ENCODE measurements around the gene LRRC4C.

LRRC4C gene

GRCh38 chr11:41225856-41226633, 233.4 kb downstream of the LRRC4C start:
- Histone ChIP-seq H3K4me1 (ENCODE audit: control insufficient read depth, insufficient read depth, low read length) (no peaks in the 10 kb centered on the region), H3K27ac (ENCODE audit: low read depth, low read length) (no peak overlapping the region), H3K36me3 (ENCODE audit: control insufficient read depth, insufficient read depth, low read length) (no peaks in the 10 kb centered on the region), H3K4me3 (ENCODE audit: low read length) (no peak overlapping the region), H3K9ac (ENCODE audit: low read length) (no peak overlapping the region), H3K27me3 (ENCODE audit: control insufficient read depth, insufficient read depth, low read length) (no peaks in the 10 kb centered on the region)

- Histone ChIP-seq H3K4me1 (ENCODE audit: control insufficient read depth, insufficient read depth, low read length) (no peaks in the 10 kb centered on the region), H3K27me3 (ENCODE audit: control insufficient read depth, insufficient read depth, low read length) (no peaks in the 10 kb centered on the region), H3K36me3 (ENCODE audit: control insufficient read depth, insufficient read depth, low read length) (no peaks in the 10 kb centered on the region), H3K9ac (ENCODE audit: low read length) (no peak overlapping the region), H3K27ac (ENCODE audit: low read depth, low read length) (no peak overlapping the region), H3K4me3 (ENCODE audit: low read length) (no peak overlapping the region)
Observed at GRCh38 chr11:41222236-41222635, 237.2 kb downstream of the LRRC4C start.

- H3K27me3 ChIP-seq (ENCODE audit: control insufficient read depth, insufficient read depth, low read length), result no peaks in the 10 kb centered on the region
- H3K9ac ChIP-seq (ENCODE audit: low read length), result no peak overlapping the region
- H3K36me3 ChIP-seq (ENCODE audit: control insufficient read depth, insufficient read depth, low read length), result no peaks in the 10 kb centered on the region
- no peaks in the 10 kb centered on the region for H3K4me1 ChIP-seq (ENCODE audit: control insufficient read depth, insufficient read depth, low read length)
- no peak overlapping the region for H3K4me3 ChIP-seq (ENCODE audit: low read length)
- no peak overlapping the region for H3K27ac ChIP-seq (ENCODE audit: low read depth, low read length)
Observed at GRCh38 chr11:41206388-41206787, 253.1 kb downstream of the LRRC4C start.

- H3K4me1 ChIP-seq (ENCODE audit: control insufficient read depth, insufficient read depth, low read length), result no peaks in the 10 kb centered on the region
- no peak overlapping the region for H3K27ac ChIP-seq (ENCODE audit: low read depth, low read length)
- H3K4me3 ChIP-seq (ENCODE audit: low read length), result no peak overlapping the region
- no peaks in the 10 kb centered on the region for H3K36me3 ChIP-seq (ENCODE audit: control insufficient read depth, insufficient read depth, low read length)
- H3K27me3 ChIP-seq (ENCODE audit: control insufficient read depth, insufficient read depth, low read length), result no peaks in the 10 kb centered on the region
- no peak overlapping the region for H3K9ac ChIP-seq (ENCODE audit: low read length)
Observed at GRCh38 chr11:41201156-41201555, 258.3 kb downstream of the LRRC4C start.

- Histone ChIP-seq H3K27ac (ENCODE audit: low read depth, low read length) (no peak overlapping the region), H3K9ac (ENCODE audit: low read length) (no peak overlapping the region), H3K36me3 (ENCODE audit: control insufficient read depth, insufficient read depth, low read length) (no peaks in the 10 kb centered on the region), H3K4me3 (ENCODE audit: low read length) (no peak overlapping the region), H3K27me3 (ENCODE audit: control insufficient read depth, insufficient read depth, low read length) (no peaks in the 10 kb centered on the region), H3K4me1 (ENCODE audit: control insufficient read depth, insufficient read depth, low read length) (no peaks in the 10 kb centered on the region)
Observed at GRCh38 chr11:41190437-41191082, 268.9 kb downstream of the LRRC4C start.

- Histone ChIP-seq H3K27ac (ENCODE audit: low read depth, low read length) (no peak overlapping the region), H3K36me3 (ENCODE audit: control insufficient read depth, insufficient read depth, low read length) (no peaks in the 10 kb centered on the region), H3K9ac (ENCODE audit: low read length) (no peak overlapping the region), H3K4me3 (ENCODE audit: low read length) (no peak overlapping the region), H3K27me3 (ENCODE audit: control insufficient read depth, insufficient read depth, low read length) (no peaks in the 10 kb centered on the region), H3K4me1 (ENCODE audit: control insufficient read depth, insufficient read depth, low read length) (no peaks in the 10 kb centered on the region)
Observed at GRCh38 chr11:41189701-41190436, 269.6 kb downstream of the LRRC4C start.

GRCh38 chr11:41177791-41178190, 281.7 kb downstream of the LRRC4C start:
- Histone ChIP-seq H3K9ac (ENCODE audit: low read length) (no peak overlapping the region), H3K4me3 (ENCODE audit: low read length) (no peak overlapping the region), H3K27me3 (ENCODE audit: control insufficient read depth, insufficient read depth, low read length) (no peaks in the 10 kb centered on the region), H3K4me1 (ENCODE audit: control insufficient read depth, insufficient read depth, low read length) (no peaks in the 10 kb centered on the region), H3K27ac (ENCODE audit: low read depth, low read length) (no peak overlapping the region), H3K36me3 (ENCODE audit: control insufficient read depth, insufficient read depth, low read length) (no peaks in the 10 kb centered on the region)

- no peaks in the 10 kb centered on the region for H3K27me3 ChIP-seq (ENCODE audit: control insufficient read depth, insufficient read depth, low read length)
- no peak overlapping the region for H3K27ac ChIP-seq (ENCODE audit: low read depth, low read length)
- H3K4me1 ChIP-seq (ENCODE audit: control insufficient read depth, insufficient read depth, low read length), result no peaks in the 10 kb centered on the region
Observed at GRCh38 chr11:41175304-41175972, 284.0 kb downstream of the LRRC4C start.

GRCh38 chr11:41146326-41146725, 313.1 kb downstream of the LRRC4C start:
- Histone ChIP-seq H3K27me3 (ENCODE audit: control insufficient read depth, insufficient read depth, low read length) (no peaks in the 10 kb centered on the region), H3K9ac (ENCODE audit: low read length) (no peak overlapping the region), H3K4me3 (ENCODE audit: low read length) (no peak overlapping the region), H3K4me1 (ENCODE audit: control insufficient read depth, insufficient read depth, low read length) (no peaks in the 10 kb centered on the region), H3K36me3 (ENCODE audit: control insufficient read depth, insufficient read depth, low read length) (no peaks in the 10 kb centered on the region), H3K27ac (ENCODE audit: low read depth, low read length) (no peak overlapping the region)

More at GRCh38 chr11:41175304-41175972, 284.0 kb downstream of the LRRC4C start:
- Histone ChIP-seq H3K9ac (ENCODE audit: low read length) (no peak overlapping the region), H3K36me3 (ENCODE audit: control insufficient read depth, insufficient read depth, low read length) (no peaks in the 10 kb centered on the region), H3K4me3 (ENCODE audit: low read length) (no peak overlapping the region)

GRCh38 chr11:41145420-41145819, 314.0 kb downstream of the LRRC4C start:
- no peak overlapping the region for H3K4me3 ChIP-seq (ENCODE audit: low read length)

GRCh38 chr11:41134971-41135370, 324.5 kb downstream of the LRRC4C start:
- no peak overlapping the region for H3K4me3 ChIP-seq (ENCODE audit: low read length)

More at GRCh38 chr11:41145420-41145819, 314.0 kb downstream of the LRRC4C start:
- no peaks in the 10 kb centered on the region for H3K27me3 ChIP-seq (ENCODE audit: control insufficient read depth, insufficient read depth, low read length)
- no peaks in the 10 kb centered on the region for H3K36me3 ChIP-seq (ENCODE audit: control insufficient read depth, insufficient read depth, low read length)
- no peak overlapping the region for H3K9ac ChIP-seq (ENCODE audit: low read length)
- H3K27ac ChIP-seq (ENCODE audit: low read depth, low read length), result no peak overlapping the region
- no peaks in the 10 kb centered on the region for H3K4me1 ChIP-seq (ENCODE audit: control insufficient read depth, insufficient read depth, low read length)

GRCh38 chr11:41133023-41133422, 326.4 kb downstream of the LRRC4C start:
- H3K27ac ChIP-seq (ENCODE audit: low read depth, low read length), result no peak overlapping the region
- H3K27me3 ChIP-seq (ENCODE audit: control insufficient read depth, insufficient read depth, low read length), result no peaks in the 10 kb centered on the region
- no peaks in the 10 kb centered on the region for H3K36me3 ChIP-seq (ENCODE audit: control insufficient read depth, insufficient read depth, low read length)
- no peak overlapping the region for H3K4me3 ChIP-seq (ENCODE audit: low read length)
- no peaks in the 10 kb centered on the region for H3K4me1 ChIP-seq (ENCODE audit: control insufficient read depth, insufficient read depth, low read length)
- H3K9ac ChIP-seq (ENCODE audit: low read length), result no peak overlapping the region

More at GRCh38 chr11:41134971-41135370, 324.5 kb downstream of the LRRC4C start:
- H3K27ac ChIP-seq (ENCODE audit: low read depth, low read length), result no peak overlapping the region
- no peaks in the 10 kb centered on the region for H3K36me3 ChIP-seq (ENCODE audit: control insufficient read depth, insufficient read depth, low read length)
- H3K4me1 ChIP-seq (ENCODE audit: control insufficient read depth, insufficient read depth, low read length), result no peaks in the 10 kb centered on the region
- H3K9ac ChIP-seq (ENCODE audit: low read length), result no peak overlapping the region
- H3K27me3 ChIP-seq (ENCODE audit: control insufficient read depth, insufficient read depth, low read length), result no peaks in the 10 kb centered on the region
